ENCODE measurements around the gene KRT77.
A peak's percentile ranks its signal among the peaks of the same experiment; 100 is the strongest.

The KRT77 gene

DNA sequence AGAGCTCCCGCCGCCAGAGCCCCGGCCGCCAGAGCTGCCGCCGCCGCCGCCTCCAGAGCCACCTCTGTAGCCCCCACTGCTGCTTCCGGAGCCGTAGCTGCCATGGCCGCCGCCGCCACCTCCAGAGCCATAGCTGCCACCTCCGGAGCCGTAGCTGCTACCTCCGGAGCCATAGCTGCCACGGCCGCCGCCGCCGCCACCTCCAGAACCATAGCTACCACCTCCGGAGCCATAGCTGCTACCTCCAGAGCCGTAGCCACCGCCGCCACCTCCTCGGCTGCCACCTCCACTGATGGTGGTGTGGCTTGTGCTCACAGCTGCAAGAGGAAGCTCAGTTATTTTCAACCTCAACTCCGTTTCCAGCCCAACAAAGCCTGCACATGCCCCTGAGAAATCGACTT, 28.0 kb downstream of the KRT77 start:
- no peaks in the 10 kb centered on the region for H3K36me3 ChIP-seq (ENCODE audit: control insufficient read depth in 2 of 2, insufficient read depth in 1 of 2, low read length in 2 of 2)
- H3K4me3 ChIP-seq (ENCODE audit: low read depth, low read length) = no peak overlapping the region
- POLR2A ChIA-PET = no interaction called here
- TF ChIP-seq ZNF214 (tag by site-specific recombination; IDR thresholded peaks at IDR 0.05; ENCODE audit: borderline replicate concordance) (no peak), ZNF112 (tag by site-specific recombination; IDR thresholded peaks at IDR 0.05) (no peak), ZSCAN23 (tag by site-specific recombination; IDR thresholded peaks at IDR 0.05) (no peak), EGR2 (tag by site-specific recombination; IDR thresholded peaks at IDR 0.05; ENCODE audit: low read depth) (peak; percentile 53; the same call in 1 of the 2 replicates), SALL2 (tag by site-specific recombination; IDR thresholded peaks at IDR 0.05; ENCODE audit: borderline replicate concordance) (no peak), ZFHX2 (tag by site-specific recombination; conservative IDR thresholded peaks at IDR 0.05) (peak; percentile 72), ZNF426 (tag by site-specific recombination; IDR thresholded peaks at IDR 0.05) (no peak), ZNF394 (tag by site-specific recombination; IDR thresholded peaks at IDR 0.05; ENCODE audit: borderline replicate concordance) (no peak)
- H3K9me3 ChIP-seq (ENCODE audit: control insufficient read depth, insufficient read depth, low read depth, low read length) = no peaks in the 10 kb centered on the region
- no peak overlapping the region for H3K27ac ChIP-seq (ENCODE audit: extremely low read depth, low read depth, low read length)
- H3K4me1 ChIP-seq (ENCODE audit: control insufficient read depth, insufficient read depth, low read length) = no peaks in the 10 kb centered on the region
- CTCF ChIA-PET = interaction anchor here (1.0 kb wide), 1 partner anchor 58 kb away, joined by 4 read pairs; no protein-coding TSS in a partner anchor

DNA sequence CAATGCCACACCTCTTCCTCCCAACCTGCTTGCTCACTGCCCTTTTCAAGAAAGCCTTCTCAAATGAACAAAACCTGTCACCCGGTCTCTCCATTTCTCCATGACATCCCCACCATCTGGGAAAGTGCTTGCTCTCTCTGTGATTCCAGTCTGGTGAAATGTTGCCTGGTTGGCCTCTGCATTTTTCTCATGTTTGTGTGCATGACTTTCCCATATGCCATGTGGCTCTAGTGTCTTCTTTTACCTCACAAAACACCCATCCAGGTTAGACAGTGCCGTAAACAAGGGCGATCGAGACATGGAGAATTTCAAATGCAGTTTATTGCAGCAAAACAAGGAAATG, 28.9 kb downstream of the KRT77 start:
- Histone ChIP-seq H3K9me3 (ENCODE audit: control insufficient read depth, insufficient read depth, low read depth, low read length) (no peaks in the 10 kb centered on the region), H3K4me1 (ENCODE audit: control insufficient read depth, insufficient read depth, low read length) (no peaks in the 10 kb centered on the region), H3K36me3 (ENCODE audit: control insufficient read depth in 2 of 2, insufficient read depth in 1 of 2, low read length in 2 of 2) (no peaks in the 10 kb centered on the region), H3K27ac (ENCODE audit: extremely low read depth, low read depth, low read length) (no peak overlapping the region), H3K4me3 (ENCODE audit: low read depth, low read length) (no peak overlapping the region)
- ChIA-PET CTCF (interaction anchor here (1.0 to 1.1 kb wide), 2 partner anchors 18 to 58 kb away, joined by 3 to 4 read pairs; no protein-coding TSS in a partner anchor), POLR2A (no interaction called here)
- TF ChIP-seq, protein P1, sequence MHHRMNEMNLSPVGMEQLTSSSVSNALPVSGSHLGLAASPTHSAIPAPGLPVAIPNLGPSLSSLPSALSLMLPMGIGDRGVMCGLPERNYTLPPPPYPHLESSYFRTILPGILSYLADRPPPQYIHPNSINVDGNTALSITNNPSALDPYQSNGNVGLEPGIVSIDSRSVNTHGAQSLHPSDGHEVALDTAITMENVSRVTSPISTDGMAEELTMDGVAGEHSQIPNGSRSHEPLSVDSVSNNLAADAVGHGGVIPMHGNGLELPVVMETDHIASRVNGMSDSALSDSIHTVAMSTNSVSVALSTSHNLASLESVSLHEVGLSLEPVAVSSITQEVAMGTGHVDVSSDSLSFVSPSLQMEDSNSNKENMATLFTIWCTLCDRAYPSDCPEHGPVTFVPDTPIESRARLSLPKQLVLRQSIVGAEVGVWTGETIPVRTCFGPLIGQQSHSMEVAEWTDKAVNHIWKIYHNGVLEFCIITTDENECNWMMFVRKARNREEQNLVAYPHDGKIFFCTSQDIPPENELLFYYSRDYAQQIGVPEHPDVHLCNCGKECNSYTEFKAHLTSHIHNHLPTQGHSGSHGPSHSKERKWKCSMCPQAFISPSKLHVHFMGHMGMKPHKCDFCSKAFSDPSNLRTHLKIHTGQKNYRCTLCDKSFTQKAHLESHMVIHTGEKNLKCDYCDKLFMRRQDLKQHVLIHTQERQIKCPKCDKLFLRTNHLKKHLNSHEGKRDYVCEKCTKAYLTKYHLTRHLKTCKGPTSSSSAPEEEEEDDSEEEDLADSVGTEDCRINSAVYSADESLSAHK (tag by site-specific recombination; IDR thresholded peaks at IDR 0.05) = no peak
- no peak for TF ChIP-seq ZNF391 (tag by site-specific recombination; IDR thresholded peaks at IDR 0.05; ENCODE audit: borderline replicate concordance, low read depth)
- TF ChIP-seq, protein P2, sequence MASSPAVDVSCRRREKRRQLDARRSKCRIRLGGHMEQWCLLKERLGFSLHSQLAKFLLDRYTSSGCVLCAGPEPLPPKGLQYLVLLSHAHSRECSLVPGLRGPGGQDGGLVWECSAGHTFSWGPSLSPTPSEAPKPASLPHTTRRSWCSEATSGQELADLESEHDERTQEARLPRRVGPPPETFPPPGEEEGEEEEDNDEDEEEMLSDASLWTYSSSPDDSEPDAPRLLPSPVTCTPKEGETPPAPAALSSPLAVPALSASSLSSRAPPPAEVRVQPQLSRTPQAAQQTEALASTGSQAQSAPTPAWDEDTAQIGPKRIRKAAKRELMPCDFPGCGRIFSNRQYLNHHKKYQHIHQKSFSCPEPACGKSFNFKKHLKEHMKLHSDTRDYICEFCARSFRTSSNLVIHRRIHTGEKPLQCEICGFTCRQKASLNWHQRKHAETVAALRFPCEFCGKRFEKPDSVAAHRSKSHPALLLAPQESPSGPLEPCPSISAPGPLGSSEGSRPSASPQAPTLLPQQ (tag by site-specific recombination; IDR thresholded peaks at IDR 0.05) = no peak
- TF ChIP-seq ZNF76 (tag by site-specific recombination; IDR thresholded peaks at IDR 0.05; ENCODE audit: borderline replicate concordance, low read depth) = no peak
- no peak for TF ChIP-seq ZNF529 (tag by site-specific recombination; IDR thresholded peaks at IDR 0.05; ENCODE audit: insufficient replicate concordance)
- TF ChIP-seq ZNF654 (tag by site-specific recombination; IDR thresholded peaks at IDR 0.05; ENCODE audit: low read depth) = no peak
- no peak for TF ChIP-seq ZNF112 (tag by site-specific recombination; IDR thresholded peaks at IDR 0.05)
- no peak for TF ChIP-seq ZNF664 (tag by site-specific recombination; IDR thresholded peaks at IDR 0.05)
- TF ChIP-seq ZNF433 (tag by site-specific recombination; IDR thresholded peaks at IDR 0.05; ENCODE audit: low read depth) = no peak
- TF ChIP-seq SALL2 (tag by site-specific recombination; IDR thresholded peaks at IDR 0.05; ENCODE audit: borderline replicate concordance) = no peak
- TF ChIP-seq HOXD13 (CRISPR knock-in tag; IDR thresholded peaks at IDR 0.05; ENCODE audit: borderline replicate concordance) = no peak
- no peak for TF ChIP-seq SP7 (tag by site-specific recombination; IDR thresholded peaks at IDR 0.05)
- no peak for TF ChIP-seq ZNF791 (tag by site-specific recombination; IDR thresholded peaks at IDR 0.05)
- TF ChIP-seq, protein P3, sequence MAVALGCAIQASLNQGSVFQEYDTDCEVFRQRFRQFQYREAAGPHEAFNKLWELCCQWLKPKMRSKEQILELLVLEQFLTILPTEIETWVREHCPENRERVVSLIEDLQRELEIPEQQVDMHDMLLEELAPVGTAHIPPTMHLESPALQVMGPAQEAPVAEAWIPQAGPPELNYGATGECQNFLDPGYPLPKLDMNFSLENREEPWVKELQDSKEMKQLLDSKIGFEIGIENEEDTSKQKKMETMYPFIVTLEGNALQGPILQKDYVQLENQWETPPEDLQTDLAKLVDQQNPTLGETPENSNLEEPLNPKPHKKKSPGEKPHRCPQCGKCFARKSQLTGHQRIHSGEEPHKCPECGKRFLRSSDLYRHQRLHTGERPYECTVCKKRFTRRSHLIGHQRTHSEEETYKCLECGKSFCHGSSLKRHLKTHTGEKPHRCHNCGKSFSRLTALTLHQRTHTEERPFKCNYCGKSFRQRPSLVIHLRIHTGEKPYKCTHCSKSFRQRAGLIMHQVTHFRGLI (tag by site-specific recombination; IDR thresholded peaks at IDR 0.05) = no peak
- no peak for TF ChIP-seq KLF10 (tag by site-specific recombination; IDR thresholded peaks at IDR 0.05)
- no peak for TF ChIP-seq ZNF16 (tag by site-specific recombination; IDR thresholded peaks at IDR 0.05; ENCODE audit: low read depth)
- TF ChIP-seq ZNF292 (tag by site-specific recombination; IDR thresholded peaks at IDR 0.05; ENCODE audit: borderline replicate concordance, low read depth) = no peak

Data from HEK293 (cell line).